Measurements from ENCODE around the gene EPDR1.

Gene EPDR1

GRCh38 chr7:37920305-37920848 lies at the start of gene EPDR1:
TSS of gene EPDR1 (plus strand) at chr7:37920640. CDS start at chr7:37920940, 300 bp downstream.
- DNase-seq (ENCODE audit: low spot score): peak; percentile 42

GRCh38 chr7:37882086-37882485 lies 38.4 kb upstream of the EPDR1 start:
- no peak for DNase-seq (ENCODE audit: low spot score)

- no peak for DNase-seq (ENCODE audit: low spot score)
Measured at GRCh38 chr7:37893359-37893758, 27.1 kb upstream of the EPDR1 start.

GRCh38 chr7:37894671-37895070 lies 25.8 kb upstream of the EPDR1 start:
- DNase-seq (ENCODE audit: low spot score): no peak

- no peak for DNase-seq (ENCODE audit: low spot score)
Measured at GRCh38 chr7:37899712-37900247, 20.7 kb upstream of the EPDR1 start.

- DNase-seq (ENCODE audit: low spot score): no peak
Measured at GRCh38 chr7:37901236-37901827, 19.1 kb upstream of the EPDR1 start.

- DNase-seq (ENCODE audit: low spot score): no peak
Measured at GRCh38 chr7:37901890-37902524, 18.4 kb upstream of the EPDR1 start.

GRCh38 chr7:37908221-37908788 lies 12.1 kb upstream of the EPDR1 start:
- DNase-seq (ENCODE audit: low spot score): peak; percentile 22

GRCh38 chr7:37912756-37913155 lies 7.7 kb upstream of the EPDR1 start:
- DNase-seq (ENCODE audit: low spot score): no peak

GRCh38 chr7:37915438-37915837 lies 5.0 kb upstream of the EPDR1 start:
- DNase-seq (ENCODE audit: low spot score): no peak

- no peak for DNase-seq (ENCODE audit: low spot score)
Measured at GRCh38 chr7:37916017-37916672, 4.3 kb upstream of the EPDR1 start.

- DNase-seq (ENCODE audit: low spot score): peak; percentile 50
Measured at GRCh38 chr7:37916673-37917660, 3.5 kb upstream of the EPDR1 start, which contains the start of gene SFRP4. TSS of gene SFRP4 (minus strand) at chr7:37916817. CDS start at chr7:37916537, 280 bp downstream.

GRCh38 chr7:37918526-37918925 lies 1.9 kb upstream of the EPDR1 start:
- no peak for DNase-seq (ENCODE audit: low spot score)

GRCh38 chr7:37920849-37921805 lies 687 bp downstream of the EPDR1 start:
- DNase-seq (ENCODE audit: low spot score): peak; percentile 22

- no peak for DNase-seq (ENCODE audit: low spot score)
Measured at GRCh38 chr7:37921876-37922275, 1.4 kb downstream of the EPDR1 start.

GRCh38 chr7:37923996-37924395 lies 3.6 kb downstream of the EPDR1 start:
- no peak for DNase-seq (ENCODE audit: low spot score)

- DNase-seq (ENCODE audit: low spot score): no peak
Measured at GRCh38 chr7:37924491-37925041, 4.1 kb downstream of the EPDR1 start.

GRCh38 chr7:37925620-37926019 lies 5.2 kb downstream of the EPDR1 start:
- no peak for DNase-seq (ENCODE audit: low spot score)

- DNase-seq (ENCODE audit: low spot score): no peak
Measured at GRCh38 chr7:37927773-37928444, 7.5 kb downstream of the EPDR1 start.
